GM06990 (cell line): ENCODE results near the gene PPL.

Experiments used
- DNase-seq: peaks from one replicate; pipeline ENCODE4 v3.0.0-alpha.2; 2011; ENCODE audit not compliant: insufficient read length; ENCODE audit errors: extremely low read depth
- H3K27me3 ChIP-seq: replicated peaks from 2 replicates; pipeline ENCODE4 v1.6.0; 2011; ENCODE audit warnings: low read length; ENCODE audit not compliant: control insufficient read depth, insufficient read depth
- H3K36me3 ChIP-seq: 2 replicates; pipeline ENCODE4 v1.5.1; 2011; ENCODE audit warnings: low read length; ENCODE audit not compliant: control insufficient read depth, insufficient read depth
- H3K4me3 ChIP-seq: replicated peaks from 2 replicates; pipeline ENCODE4 v1.5.1; 2011; ENCODE audit warnings: low read depth, mild to moderate bottlenecking, control low read depth, low read length
- TF ChIP-seq, protein P1 (sequence below): IDR thresholded peaks from 2 replicates; pipeline ENCODE4 v1.5.1; 2011; ENCODE audit warnings: low read length, control low read depth, mild to moderate bottlenecking, inconsistent platforms; ENCODE audit not compliant: insufficient read depth, poor library complexity, severe bottlenecking

Gene PPL

GRCh38 chr16:4869147-4869805, 67.7 kb downstream of the PPL start:
- TF ChIP-seq, protein P1, sequence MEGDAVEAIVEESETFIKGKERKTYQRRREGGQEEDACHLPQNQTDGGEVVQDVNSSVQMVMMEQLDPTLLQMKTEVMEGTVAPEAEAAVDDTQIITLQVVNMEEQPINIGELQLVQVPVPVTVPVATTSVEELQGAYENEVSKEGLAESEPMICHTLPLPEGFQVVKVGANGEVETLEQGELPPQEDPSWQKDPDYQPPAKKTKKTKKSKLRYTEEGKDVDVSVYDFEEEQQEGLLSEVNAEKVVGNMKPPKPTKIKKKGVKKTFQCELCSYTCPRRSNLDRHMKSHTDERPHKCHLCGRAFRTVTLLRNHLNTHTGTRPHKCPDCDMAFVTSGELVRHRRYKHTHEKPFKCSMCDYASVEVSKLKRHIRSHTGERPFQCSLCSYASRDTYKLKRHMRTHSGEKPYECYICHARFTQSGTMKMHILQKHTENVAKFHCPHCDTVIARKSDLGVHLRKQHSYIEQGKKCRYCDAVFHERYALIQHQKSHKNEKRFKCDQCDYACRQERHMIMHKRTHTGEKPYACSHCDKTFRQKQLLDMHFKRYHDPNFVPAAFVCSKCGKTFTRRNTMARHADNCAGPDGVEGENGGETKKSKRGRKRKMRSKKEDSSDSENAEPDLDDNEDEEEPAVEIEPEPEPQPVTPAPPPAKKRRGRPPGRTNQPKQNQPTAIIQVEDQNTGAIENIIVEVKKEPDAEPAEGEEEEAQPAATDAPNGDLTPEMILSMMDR = no peak

GRCh38 chr16:4868535-4868934, 68.4 kb downstream of the PPL start:
- no peak for DNase-seq
- Histone ChIP-seq H3K4me3 (no peak overlapping the region), H3K27me3 (no peaks in the 10 kb centered on the region), H3K36me3 (peaks cover 30% of the 10 kb centered on the region)
- TF ChIP-seq, protein P1 = no peak

More at GRCh38 chr16:4869147-4869805, 67.7 kb downstream of the PPL start:
- no peaks in the 10 kb centered on the region for H3K27me3 ChIP-seq
- H3K36me3 ChIP-seq = peaks cover 32% of the 10 kb centered on the region
- no peak overlapping the region for H3K4me3 ChIP-seq
- DNase-seq = no peak

GRCh38 chr16:4868026-4868425, 68.9 kb downstream of the PPL start:
- no peak overlapping the region for H3K4me3 ChIP-seq
- H3K36me3 ChIP-seq = peaks cover 26% of the 10 kb centered on the region
- TF ChIP-seq, protein P1 = no peak
- H3K27me3 ChIP-seq = no peaks in the 10 kb centered on the region
- DNase-seq = no peak

- Histone ChIP-seq H3K4me3 (no peak overlapping the region), H3K27me3 (no peaks in the 10 kb centered on the region), H3K36me3 (peaks cover 19% of the 10 kb centered on the region)
- DNase-seq = no peak
- TF ChIP-seq, protein P1 = no peak
Measured at GRCh38 chr16:4866586-4866985, 70.4 kb downstream of the PPL start.

DNA sequence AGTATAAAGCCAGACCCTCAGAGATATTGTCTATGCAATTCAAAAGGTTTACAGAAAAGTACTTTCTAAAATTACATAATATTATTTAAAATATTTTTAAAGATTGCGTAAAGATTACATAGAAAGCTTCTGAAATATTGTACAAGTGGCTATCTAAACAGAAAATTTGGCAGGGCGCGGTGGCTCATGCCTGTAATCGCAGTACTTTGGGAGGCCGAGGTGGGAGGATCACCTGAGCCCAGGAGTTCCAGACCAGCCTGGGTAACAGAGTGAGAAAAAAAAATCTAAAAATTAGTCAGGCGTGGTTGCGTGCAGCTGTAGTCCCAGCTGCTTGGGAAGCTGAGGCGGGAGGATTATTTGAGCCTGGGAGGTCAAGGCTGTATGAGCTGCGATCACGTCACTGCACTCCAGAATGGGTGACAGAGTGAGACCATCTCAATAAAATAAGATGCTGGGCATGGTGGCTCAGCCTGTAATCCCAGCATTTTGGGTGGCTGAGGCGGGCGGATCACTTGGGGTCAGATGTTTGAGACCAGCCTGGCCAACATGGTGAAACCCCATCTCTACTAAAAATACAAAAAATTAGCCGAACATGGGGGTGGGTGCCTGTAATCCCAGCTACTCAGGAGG, 71.6 kb downstream of the PPL start:
- Histone ChIP-seq H3K27me3 (no peaks in the 10 kb centered on the region), H3K4me3 (no peak overlapping the region), H3K36me3 (peaks cover 19% of the 10 kb centered on the region)
- TF ChIP-seq, protein P1 = no peak
- no peak for DNase-seq
